Adrenal gland (tissue), 5 donors: ENCODE data around the gene MMUT.

Experiments used
- POLR2A ChIP-seq, 2 donors: fragments of 450-650 bp; IDR thresholded peaks; one replicate each; pipeline ENCODE4 v1.6.1; 2017; ENCODE audit warnings: antibody characterized with exemption in 2 of 2, mild to moderate bottlenecking in 2 of 2, moderate library complexity in 1 of 2
- TF ChIP-seq, protein P1 (sequence below), 6 experiments: fragments of 450-650 bp in 4 of 6; fragments of 200-600 bp in 2 of 6; sonication (generic) in 1 of 6; IDR thresholded peaks; 1 replicate in 5 of 6; 2 replicates in 1 of 6; pipeline versions ENCODE4 v1.5.1 to v1.8.0; 2016 to 2021; ENCODE audit warnings: antibody characterized with exemption in 6 of 6, mild to moderate bottlenecking in 2 of 6, moderate library complexity in 1 of 6
- donor health status: DM: no; HTN: no; CAD: no.

DNA sequence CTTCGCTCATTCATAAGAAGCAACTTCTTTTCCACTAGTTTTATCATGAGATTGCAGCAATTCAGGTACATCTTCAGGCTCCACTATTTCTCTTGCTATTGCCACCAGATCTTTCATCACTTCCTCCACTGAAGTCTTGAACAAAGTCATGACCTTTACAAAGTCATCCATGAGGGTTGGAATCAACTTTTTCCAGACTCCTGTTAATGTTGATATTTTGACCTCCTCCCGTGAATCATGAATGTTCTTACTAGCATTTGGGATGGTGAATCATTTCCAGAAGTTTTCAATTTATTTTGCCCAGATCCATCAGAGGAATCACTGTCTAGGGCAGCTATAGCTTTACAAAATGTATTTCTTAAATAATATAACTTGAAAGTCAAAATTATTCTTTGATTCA, 1.6 kb upstream of the MMUT start:
- no peak for TF ChIP-seq POLR2A (IDR thresholded peaks at IDR 0.05)
- TF ChIP-seq, protein P1, sequence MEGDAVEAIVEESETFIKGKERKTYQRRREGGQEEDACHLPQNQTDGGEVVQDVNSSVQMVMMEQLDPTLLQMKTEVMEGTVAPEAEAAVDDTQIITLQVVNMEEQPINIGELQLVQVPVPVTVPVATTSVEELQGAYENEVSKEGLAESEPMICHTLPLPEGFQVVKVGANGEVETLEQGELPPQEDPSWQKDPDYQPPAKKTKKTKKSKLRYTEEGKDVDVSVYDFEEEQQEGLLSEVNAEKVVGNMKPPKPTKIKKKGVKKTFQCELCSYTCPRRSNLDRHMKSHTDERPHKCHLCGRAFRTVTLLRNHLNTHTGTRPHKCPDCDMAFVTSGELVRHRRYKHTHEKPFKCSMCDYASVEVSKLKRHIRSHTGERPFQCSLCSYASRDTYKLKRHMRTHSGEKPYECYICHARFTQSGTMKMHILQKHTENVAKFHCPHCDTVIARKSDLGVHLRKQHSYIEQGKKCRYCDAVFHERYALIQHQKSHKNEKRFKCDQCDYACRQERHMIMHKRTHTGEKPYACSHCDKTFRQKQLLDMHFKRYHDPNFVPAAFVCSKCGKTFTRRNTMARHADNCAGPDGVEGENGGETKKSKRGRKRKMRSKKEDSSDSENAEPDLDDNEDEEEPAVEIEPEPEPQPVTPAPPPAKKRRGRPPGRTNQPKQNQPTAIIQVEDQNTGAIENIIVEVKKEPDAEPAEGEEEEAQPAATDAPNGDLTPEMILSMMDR (IDR thresholded peaks at IDR 0.05): no peak
